Ishikawa (cell line): ENCODE measurements around the gene RANBP9.

Experiments
- CEBPB ChIP-seq: IDR thresholded peaks from 2 replicates; pipeline ENCODE4 v1.6.1; 2012
- CREB1 ChIP-seq: IDR thresholded peaks from 2 replicates; pipeline ENCODE4 v1.6.1; 2012; ENCODE audit warnings: low read depth
- EGR1 ChIP-seq: IDR thresholded peaks from 2 replicates; pipeline ENCODE4 v1.6.1; 2012
- EP300 ChIP-seq: IDR thresholded peaks from 2 replicates; pipeline ENCODE4 v1.6.1; 2012; ENCODE audit warnings: borderline replicate concordance
- FOXM1 ChIP-seq: IDR thresholded peaks from 2 replicates; pipeline ENCODE4 v1.6.1; 2012; ENCODE audit warnings: low read depth, borderline replicate concordance
- NFIC ChIP-seq: IDR thresholded peaks from 2 replicates; pipeline ENCODE4 v1.6.1; 2012
- RAD21 ChIP-seq: IDR thresholded peaks from 2 replicates; pipeline ENCODE4 v1.6.1; 2012; ENCODE audit warnings: low read depth
- TAF1 ChIP-seq: IDR thresholded peaks from 2 replicates; pipeline ENCODE4 v1.6.1; 2012; ENCODE audit warnings: low read depth, mild to moderate bottlenecking
- TCF12 ChIP-seq: IDR thresholded peaks from 2 replicates; pipeline ENCODE4 v1.6.1; 2012; ENCODE audit warnings: low read depth
- TEAD4 ChIP-seq: IDR thresholded peaks from 2 replicates; pipeline ENCODE4 v1.6.1; 2012
- YY1 ChIP-seq: IDR thresholded peaks from 2 replicates; pipeline ENCODE4 v1.6.1; 2012; ENCODE audit warnings: low read depth
- ZBTB7A ChIP-seq: IDR thresholded peaks from 2 replicates; pipeline ENCODE4 v1.6.1; 2012; ENCODE audit warnings: low read depth
- TF ChIP-seq, protein P1 (sequence below): IDR thresholded peaks from 2 replicates; pipeline ENCODE4 v1.6.1; 2012
- TF ChIP-seq, protein P2 (sequence below): IDR thresholded peaks from 2 replicates; pipeline ENCODE4 v1.6.1; 2012
- TF ChIP-seq, protein P3 (sequence below): IDR thresholded peaks from 2 replicates; pipeline ENCODE4 v1.6.1; 2012; ENCODE audit warnings: low read depth, mild to moderate bottlenecking

Gene RANBP9

DNA sequence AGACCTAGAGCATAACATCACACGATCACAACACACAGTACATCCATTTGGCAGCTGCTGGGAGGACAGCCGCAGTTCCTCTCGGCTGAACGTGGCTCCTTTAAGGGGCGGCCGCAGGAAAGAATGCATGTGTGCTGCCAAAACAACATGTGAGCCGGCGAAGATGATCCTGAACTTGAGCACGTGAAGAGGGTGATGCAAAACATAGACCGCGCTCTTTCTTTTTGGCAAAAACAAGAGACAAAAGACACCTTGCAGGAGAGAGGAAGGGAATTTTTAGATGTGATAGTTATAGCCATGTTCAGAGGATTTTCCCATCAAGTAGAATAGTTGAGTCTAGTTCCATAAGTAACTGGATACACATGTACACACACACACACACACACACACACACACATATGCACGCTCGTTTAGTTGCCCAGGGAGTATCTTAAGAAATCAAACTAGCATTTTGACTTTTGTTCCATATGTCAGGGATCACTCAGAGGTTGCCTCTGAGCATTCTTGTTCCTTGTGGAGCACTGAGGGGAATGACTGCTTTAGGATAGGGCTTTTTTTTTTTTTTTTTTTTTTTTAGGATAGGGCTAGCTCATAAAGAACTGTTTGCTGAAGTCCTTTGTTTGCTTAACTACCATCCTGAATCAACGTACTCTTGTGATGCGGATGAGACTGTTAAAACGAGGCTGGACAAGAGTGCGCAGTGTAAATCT is 21.7 kb upstream of the RANBP9 start:
- TF ChIP-seq NFIC (peak; percentile 68; the same call in 1 of the 2 replicates), ZBTB7A (no peak), TEAD4 (peak; percentile 61), CEBPB (0 out of 2 replicates have a peak, but pooled peaks have one; percentile 15)
- TF ChIP-seq, protein P1, sequence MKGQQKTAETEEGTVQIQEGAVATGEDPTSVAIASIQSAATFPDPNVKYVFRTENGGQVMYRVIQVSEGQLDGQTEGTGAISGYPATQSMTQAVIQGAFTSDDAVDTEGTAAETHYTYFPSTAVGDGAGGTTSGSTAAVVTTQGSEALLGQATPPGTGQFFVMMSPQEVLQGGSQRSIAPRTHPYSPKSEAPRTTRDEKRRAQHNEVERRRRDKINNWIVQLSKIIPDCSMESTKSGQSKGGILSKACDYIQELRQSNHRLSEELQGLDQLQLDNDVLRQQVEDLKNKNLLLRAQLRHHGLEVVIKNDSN: peak; percentile 83
- TF ChIP-seq, protein P2, sequence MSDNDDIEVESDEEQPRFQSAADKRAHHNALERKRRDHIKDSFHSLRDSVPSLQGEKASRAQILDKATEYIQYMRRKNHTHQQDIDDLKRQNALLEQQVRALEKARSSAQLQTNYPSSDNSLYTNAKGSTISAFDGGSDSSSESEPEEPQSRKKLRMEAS: peak; percentile 96

DNA sequence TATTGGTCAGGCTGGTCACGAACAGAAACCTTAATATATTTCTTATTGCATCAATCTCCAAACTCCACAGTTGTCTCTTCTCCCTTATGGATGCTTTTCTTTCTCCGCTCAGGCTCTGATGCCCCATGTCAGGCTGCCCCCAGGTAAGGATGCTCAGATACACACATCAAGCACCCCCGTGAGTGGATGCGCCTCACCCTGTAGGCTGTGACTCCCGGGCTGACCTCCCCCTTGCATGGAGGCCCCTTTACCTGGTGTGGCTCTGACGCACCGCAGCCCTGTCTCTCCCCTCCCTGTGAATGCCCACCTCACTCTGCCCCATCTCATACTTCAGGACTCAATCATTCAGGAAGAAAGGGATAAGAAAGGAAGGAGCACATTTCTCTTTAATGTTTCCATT is 19.1 kb upstream of the RANBP9 start:
- TF ChIP-seq, protein P3, sequence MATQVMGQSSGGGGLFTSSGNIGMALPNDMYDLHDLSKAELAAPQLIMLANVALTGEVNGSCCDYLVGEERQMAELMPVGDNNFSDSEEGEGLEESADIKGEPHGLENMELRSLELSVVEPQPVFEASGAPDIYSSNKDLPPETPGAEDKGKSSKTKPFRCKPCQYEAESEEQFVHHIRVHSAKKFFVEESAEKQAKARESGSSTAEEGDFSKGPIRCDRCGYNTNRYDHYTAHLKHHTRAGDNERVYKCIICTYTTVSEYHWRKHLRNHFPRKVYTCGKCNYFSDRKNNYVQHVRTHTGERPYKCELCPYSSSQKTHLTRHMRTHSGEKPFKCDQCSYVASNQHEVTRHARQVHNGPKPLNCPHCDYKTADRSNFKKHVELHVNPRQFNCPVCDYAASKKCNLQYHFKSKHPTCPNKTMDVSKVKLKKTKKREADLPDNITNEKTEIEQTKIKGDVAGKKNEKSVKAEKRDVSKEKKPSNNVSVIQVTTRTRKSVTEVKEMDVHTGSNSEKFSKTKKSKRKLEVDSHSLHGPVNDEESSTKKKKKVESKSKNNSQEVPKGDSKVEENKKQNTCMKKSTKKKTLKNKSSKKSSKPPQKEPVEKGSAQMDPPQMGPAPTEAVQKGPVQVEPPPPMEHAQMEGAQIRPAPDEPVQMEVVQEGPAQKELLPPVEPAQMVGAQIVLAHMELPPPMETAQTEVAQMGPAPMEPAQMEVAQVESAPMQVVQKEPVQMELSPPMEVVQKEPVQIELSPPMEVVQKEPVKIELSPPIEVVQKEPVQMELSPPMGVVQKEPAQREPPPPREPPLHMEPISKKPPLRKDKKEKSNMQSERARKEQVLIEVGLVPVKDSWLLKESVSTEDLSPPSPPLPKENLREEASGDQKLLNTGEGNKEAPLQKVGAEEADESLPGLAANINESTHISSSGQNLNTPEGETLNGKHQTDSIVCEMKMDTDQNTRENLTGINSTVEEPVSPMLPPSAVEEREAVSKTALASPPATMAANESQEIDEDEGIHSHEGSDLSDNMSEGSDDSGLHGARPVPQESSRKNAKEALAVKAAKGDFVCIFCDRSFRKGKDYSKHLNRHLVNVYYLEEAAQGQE: no peak
- TF ChIP-seq, protein P2: no peak
- TF ChIP-seq ZBTB7A: no peak
- TF ChIP-seq TEAD4: no peak
- TF ChIP-seq YY1: no peak
- TF ChIP-seq CEBPB: no peak
- TF ChIP-seq NFIC: no peak
- TF ChIP-seq TAF1: no peak
- TF ChIP-seq EP300: no peak
- no peak for TF ChIP-seq CREB1
- TF ChIP-seq, protein P1: no peak
- no peak for TF ChIP-seq TCF12
- no peak for TF ChIP-seq EGR1
- no peak for TF ChIP-seq FOXM1
- no peak for TF ChIP-seq RAD21

DNA sequence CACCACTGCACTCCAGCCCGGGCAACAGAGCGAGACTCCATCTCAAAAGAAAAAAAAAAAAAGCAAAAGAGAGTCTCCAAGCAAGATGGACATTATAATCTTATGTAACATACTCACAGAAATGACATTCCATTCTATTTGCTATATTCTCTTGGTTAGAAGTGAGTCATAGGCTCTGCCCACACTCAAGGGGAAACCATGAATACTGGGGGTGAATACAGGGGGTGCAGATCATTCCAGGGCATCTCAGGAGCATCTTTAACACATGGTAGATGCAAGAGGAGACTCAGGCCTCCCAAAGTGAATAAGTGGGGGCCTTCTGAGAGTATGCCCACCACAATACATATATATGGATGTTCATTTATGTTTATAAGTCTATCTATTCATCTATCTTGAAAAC is 18.3 kb upstream of the RANBP9 start:
- TF ChIP-seq YY1 (no peak), NFIC (no peak), EP300 (no peak), RAD21 (no peak), ZBTB7A (no peak)
- TF ChIP-seq, protein P3: no peak

DNA sequence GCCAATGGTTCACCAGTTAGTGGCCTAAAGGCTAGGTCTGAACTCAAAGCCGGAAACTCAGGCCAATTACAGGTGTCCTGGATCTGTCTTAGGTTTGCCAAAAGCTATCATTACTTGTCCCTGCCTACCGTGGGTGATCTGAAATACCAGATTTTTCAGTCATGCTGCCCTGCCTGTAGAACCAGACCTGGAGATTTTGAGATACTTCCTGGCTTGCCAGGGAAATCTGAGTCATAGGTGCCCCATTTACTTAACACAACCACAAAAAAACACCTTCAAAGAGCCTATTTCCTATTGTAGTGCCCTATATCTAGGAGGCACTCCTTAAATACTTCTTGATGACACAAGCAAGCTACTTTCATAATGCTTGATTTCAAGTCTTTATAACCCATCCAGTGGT is 13.9 kb upstream of the RANBP9 start:
- peak; percentile 84 for TF ChIP-seq TCF12
- TF ChIP-seq ZBTB7A: no peak
- TF ChIP-seq RAD21: no peak
- no peak for TF ChIP-seq CREB1
- peak; percentile 71 for TF ChIP-seq TEAD4
- TF ChIP-seq YY1: no peak
- no peak; the same call in 1 of the 2 replicates for TF ChIP-seq CEBPB
- TF ChIP-seq, protein P1: no peak
- peak; percentile 87; the same call in 1 of the 2 replicates for TF ChIP-seq EP300
- peak; percentile 63; the same call in 1 of the 2 replicates for TF ChIP-seq FOXM1
- TF ChIP-seq, protein P2: 0 out of 2 replicates have a peak, but pooled peaks have one; percentile 21
- peak; percentile 92 for TF ChIP-seq NFIC
- no peak for TF ChIP-seq TAF1
- TF ChIP-seq EGR1: no peak
- TF ChIP-seq, protein P3: no peak
